Measurements from ENCODE around the gene TMCC1.

The TMCC1 gene

GRCh38 chr3:129638481-129638880 is 255.0 kb downstream of the TMCC1 start:
- in situ Hi-C loops (cut with MboI; ENCODE audit: low sequenced_read_pairs, unreplicated experiment) = loop anchor here (10.0 kb wide), 1 partner anchor 296 kb away; no protein-coding TSS in a partner anchor

GRCh38 chr3:129636082-129636481 is 257.4 kb downstream of the TMCC1 start:
- no peak for TF ChIP-seq CTCF (IDR thresholded peaks at IDR 0.05; ENCODE audit: borderline replicate concordance, control extremely low read depth, extremely low read depth, insufficient read depth, missing control alignments)
- DNase-seq (ENCODE audit: low spot score) = no peak
- in situ Hi-C loops (cut with MboI; ENCODE audit: low sequenced_read_pairs, unreplicated experiment) = loop anchor here (10.0 kb wide), 1 partner anchor 299 kb away; no protein-coding TSS in a partner anchor

More at GRCh38 chr3:129638481-129638880, 255.0 kb downstream of the TMCC1 start:
- no peak for DNase-seq (ENCODE audit: low spot score)
- no peak for TF ChIP-seq CTCF (IDR thresholded peaks at IDR 0.05; ENCODE audit: borderline replicate concordance, control extremely low read depth, extremely low read depth, insufficient read depth, missing control alignments)

GRCh38 chr3:129635656-129636055 is 257.9 kb downstream of the TMCC1 start:
- in situ Hi-C loops (cut with MboI; ENCODE audit: low sequenced_read_pairs, unreplicated experiment) = loop anchor here (10.0 kb wide), 1 partner anchor 299 kb away; no protein-coding TSS in a partner anchor
- DNase-seq (ENCODE audit: low spot score) = no peak
- TF ChIP-seq CTCF (IDR thresholded peaks at IDR 0.05; ENCODE audit: borderline replicate concordance, control extremely low read depth, extremely low read depth, insufficient read depth, missing control alignments) = no peak

GRCh38 chr3:129633751-129634481 is 259.6 kb downstream of the TMCC1 start:
- in situ Hi-C loops (cut with MboI; ENCODE audit: low sequenced_read_pairs, unreplicated experiment) = loop anchor here (10.0 kb wide), 1 partner anchor 301 kb away; no protein-coding TSS in a partner anchor
- DNase-seq (ENCODE audit: low spot score) = no peak
- no peak for TF ChIP-seq CTCF (IDR thresholded peaks at IDR 0.05; ENCODE audit: borderline replicate concordance, control extremely low read depth, extremely low read depth, insufficient read depth, missing control alignments)

GRCh38 chr3:129632977-129633376 is 260.5 kb downstream of the TMCC1 start:
- DNase-seq (ENCODE audit: low spot score) = no peak
- no peak for TF ChIP-seq CTCF (IDR thresholded peaks at IDR 0.05; ENCODE audit: borderline replicate concordance, control extremely low read depth, extremely low read depth, insufficient read depth, missing control alignments)
- in situ Hi-C loops (cut with MboI; ENCODE audit: low sequenced_read_pairs, unreplicated experiment) = loop anchor here (10.0 kb wide), 1 partner anchor 302 kb away; no protein-coding TSS in a partner anchor

- in situ Hi-C loops (cut with MboI; ENCODE audit: low sequenced_read_pairs, unreplicated experiment) = loop anchor here (10.0 kb wide), 1 partner anchor 302 kb away; no protein-coding TSS in a partner anchor
These were observed 261.0 kb downstream of the TMCC1 start for GRCh38 chr3:129632556-129632955.

More at GRCh38 chr3:129632556-129632955, 261.0 kb downstream of the TMCC1 start:
- TF ChIP-seq CTCF (IDR thresholded peaks at IDR 0.05; ENCODE audit: borderline replicate concordance, control extremely low read depth, extremely low read depth, insufficient read depth, missing control alignments) = no peak
- no peak for DNase-seq (ENCODE audit: low spot score)

Measured in GM13976 (cell line).